GM12872 (cell line): Measurements from ENCODE around the gene HMGCS2.
A peak's percentile ranks its signal among the peaks of the same experiment; 100 is the strongest.

Source experiments
- CTCF ChIP-seq: IDR thresholded peaks from 3 replicates; pipeline ENCODE4 v1.5.1; 2011; ENCODE audit warnings: low read depth, mild to moderate bottlenecking, low read length, moderate library complexity; ENCODE audit not compliant: insufficient read depth

The HMGCS2 gene

GRCh38 chr1:119748040-119748439 lies 20.7 kb downstream of the HMGCS2 start:
- no peak for TF ChIP-seq CTCF

GRCh38 chr1:119747451-119747850 lies 21.3 kb downstream of the HMGCS2 start:
- TF ChIP-seq CTCF = no peak

- no peak for TF ChIP-seq CTCF
Observed at GRCh38 chr1:119745034-119745433, 23.7 kb downstream of the HMGCS2 start.

- no peak for TF ChIP-seq CTCF
Observed at GRCh38 chr1:119744598-119744942, 24.1 kb downstream of the HMGCS2 start.

- peak; percentile 80 for TF ChIP-seq CTCF
Observed at GRCh38 chr1:119743776-119744597, 24.7 kb downstream of the HMGCS2 start.

GRCh38 chr1:119743308-119743707 lies 25.4 kb downstream of the HMGCS2 start:
- TF ChIP-seq CTCF = no peak

- no peak for TF ChIP-seq CTCF
Observed at GRCh38 chr1:119742677-119743076, 26.0 kb downstream of the HMGCS2 start.
